Stimulated activated CD4-positive, alpha-beta T cell treated with anti-CD3 and anti-CD28 coated beads, Interleukin-2, amount 100 ng/mL, for 24 hours (primary cell): ENCODE results near the gene PABPC3.
A peak's percentile ranks its signal among the peaks of the same experiment; 100 is the strongest.

Source experiments
- DNase-seq, 2 donors: peaks; one replicate each; pipeline ENCODE4 v3.0.0-alpha.2; 2020

PABPC3 gene

DNA sequence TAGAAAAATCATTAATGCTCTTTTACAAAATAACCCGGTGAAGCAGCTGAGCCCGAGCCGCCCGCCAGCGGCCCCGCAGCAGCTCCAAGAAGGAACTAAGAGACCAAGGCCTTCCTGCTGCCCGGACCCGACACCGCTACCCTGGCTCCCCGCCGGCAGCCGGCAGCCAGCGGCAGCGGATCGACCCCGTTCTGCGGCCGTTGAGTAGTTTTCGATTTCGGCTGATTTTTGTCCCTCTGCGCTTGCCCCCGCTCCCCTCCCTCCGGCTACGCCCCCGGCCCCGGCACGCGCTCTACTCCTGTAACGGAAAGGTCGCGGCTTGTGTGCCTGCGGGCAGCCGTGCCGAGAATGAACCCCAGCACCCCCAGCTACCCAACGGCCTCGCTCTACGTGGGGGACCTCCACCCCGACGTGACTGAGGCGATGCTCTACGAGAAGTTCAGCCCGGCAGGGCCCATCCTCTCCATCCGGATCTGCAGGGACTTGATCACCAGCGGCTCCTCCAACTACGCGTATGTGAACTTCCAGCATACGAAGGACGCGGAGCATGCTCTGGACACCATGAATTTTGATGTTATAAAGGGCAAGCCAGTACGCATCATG is at the start of gene PABPC3:
Gene PABPC3, plus strand, starts transcription at position 286 of the 603 bp plus-strand sequence. Its CDS starts 63 bp downstream, at position 349.
- peak in 1 of 2 donors; percentile 14 for DNase-seq

- no peak for DNase-seq
Observed at GRCh38 chr13:25046274-25046984, 49.5 kb upstream of the PABPC3 start.

DNA sequence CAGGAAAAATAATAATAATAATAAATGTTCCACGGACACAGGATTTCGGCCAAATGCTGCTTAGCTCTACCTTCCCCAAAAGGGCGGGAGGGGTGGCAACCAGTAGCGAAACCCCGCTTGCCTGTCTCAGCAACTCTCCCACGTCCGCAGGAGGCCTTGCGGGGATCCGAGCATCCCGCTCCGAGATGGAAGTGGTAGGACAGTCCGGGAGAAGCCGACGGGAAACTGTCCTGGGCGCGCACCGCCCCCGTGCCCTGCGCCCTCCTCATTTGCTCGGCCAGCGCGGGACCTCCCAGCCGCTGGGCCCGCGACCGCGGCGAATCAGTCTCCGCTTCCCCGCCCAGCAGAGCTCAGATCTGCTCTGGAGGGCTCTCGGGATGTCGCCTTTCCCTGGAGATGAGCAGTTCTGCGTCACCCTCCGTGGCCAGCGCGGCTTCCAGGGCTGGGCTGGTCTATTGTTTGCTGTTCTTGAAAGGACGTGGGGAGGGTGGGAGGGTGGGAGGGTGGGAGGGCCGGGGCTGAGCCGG is 48.9 kb upstream of the PABPC3 start:
- peak in 1 of 2 donors; percentile 4 for DNase-seq

GRCh38 chr13:25051065-25051464 is 44.9 kb upstream of the PABPC3 start:
- no peak for DNase-seq

GRCh38 chr13:25059166-25059565 is 36.8 kb upstream of the PABPC3 start:
- no peak for DNase-seq

DNA sequence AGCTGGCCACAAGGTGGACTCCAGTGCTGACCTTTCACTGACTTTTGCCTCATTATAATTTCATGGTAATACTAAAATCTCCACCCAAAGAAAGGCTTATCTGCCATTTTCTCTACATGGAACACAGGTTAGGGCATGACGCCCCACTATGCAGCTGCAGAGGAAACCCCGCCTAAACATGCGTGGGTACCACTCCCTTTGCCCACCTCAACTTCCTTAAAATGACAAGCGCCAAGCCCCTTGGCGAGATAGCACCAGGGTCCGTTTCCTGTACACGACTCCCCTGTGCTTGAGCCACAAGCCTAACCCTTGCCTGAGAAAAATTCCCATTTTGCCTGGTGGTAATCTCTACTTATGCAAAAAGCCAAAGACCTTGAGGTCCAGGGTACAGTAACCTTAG is 36.0 kb upstream of the PABPC3 start:
- DNase-seq: no peak

GRCh38 chr13:25062479-25062878 is 33.5 kb upstream of the PABPC3 start:
- DNase-seq: no peak

DNA sequence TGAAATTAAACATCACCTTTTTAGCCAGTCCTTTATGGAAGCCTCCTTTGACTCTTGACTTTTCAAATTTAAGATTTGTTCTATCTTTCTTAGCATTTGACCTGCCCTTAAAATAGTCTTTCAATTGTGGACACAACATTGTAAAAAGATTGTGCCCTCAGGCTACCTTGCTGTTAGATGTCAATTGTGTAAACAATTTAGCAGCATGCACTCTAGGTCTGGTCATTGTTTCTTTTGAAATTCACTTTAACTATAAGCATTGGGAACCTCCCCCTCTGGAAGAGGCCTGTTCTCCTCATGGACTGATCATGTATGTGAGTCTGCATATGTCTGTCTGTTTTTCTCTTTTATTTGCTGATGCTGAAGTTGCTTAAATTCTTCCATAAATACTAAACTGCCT is 31.5 kb upstream of the PABPC3 start:
- DNase-seq: no peak

DNA sequence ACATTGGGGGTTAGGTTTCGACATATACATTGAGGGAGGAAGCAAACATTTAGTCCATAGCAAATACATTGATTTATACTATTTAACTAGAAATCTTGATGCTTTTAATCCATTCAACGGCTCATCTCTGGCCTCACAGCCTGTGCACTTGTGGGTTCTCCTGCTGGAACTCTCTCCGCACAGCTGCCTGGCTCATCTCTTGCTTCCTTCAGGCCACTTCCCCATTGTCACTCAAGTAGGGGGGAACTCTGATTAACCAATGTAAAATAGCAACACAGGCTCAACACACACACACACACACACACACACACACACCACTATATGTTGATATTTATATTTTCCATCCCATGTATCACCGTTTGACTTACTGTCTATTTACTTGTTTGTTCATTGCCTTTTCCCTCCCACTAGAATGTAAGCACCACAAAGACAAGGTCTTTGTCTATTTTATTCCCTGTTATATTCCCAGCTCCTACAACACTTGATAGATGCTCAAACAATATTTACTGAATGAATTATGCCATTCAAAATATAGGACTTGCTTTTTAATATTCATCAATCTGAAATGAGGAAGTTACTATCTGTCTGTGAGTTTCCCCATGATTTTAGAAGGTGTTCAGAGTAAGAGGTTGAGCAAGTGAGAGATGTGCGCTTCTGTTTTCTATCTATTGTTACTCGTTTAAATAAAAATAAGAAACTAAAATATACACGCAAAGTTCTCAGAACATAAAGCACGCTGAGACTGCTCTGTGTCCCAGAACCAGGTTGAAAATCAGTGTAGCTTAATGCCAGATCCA is 29.8 kb upstream of the PABPC3 start:
- DNase-seq: no peak

DNA sequence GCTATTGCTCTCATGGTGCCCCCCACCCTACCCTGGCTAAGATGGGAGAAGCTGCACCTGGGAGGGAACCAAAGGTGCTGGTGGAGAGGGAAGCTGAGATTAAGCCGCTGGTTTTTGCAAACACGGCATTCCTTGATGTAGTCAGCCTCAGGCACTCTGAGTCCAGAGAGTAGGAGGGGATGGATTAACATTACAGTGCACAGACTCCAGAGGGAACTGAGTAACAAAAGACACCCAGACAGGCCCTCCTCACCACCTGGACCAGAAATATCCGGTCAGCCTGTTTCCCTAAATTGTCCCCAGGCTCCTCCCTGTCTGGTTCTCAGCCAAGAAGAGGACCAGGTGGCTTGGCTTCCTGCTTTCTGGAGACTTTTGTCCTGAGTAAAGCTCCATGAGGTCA is 28.9 kb upstream of the PABPC3 start:
- no peak for DNase-seq

DNA sequence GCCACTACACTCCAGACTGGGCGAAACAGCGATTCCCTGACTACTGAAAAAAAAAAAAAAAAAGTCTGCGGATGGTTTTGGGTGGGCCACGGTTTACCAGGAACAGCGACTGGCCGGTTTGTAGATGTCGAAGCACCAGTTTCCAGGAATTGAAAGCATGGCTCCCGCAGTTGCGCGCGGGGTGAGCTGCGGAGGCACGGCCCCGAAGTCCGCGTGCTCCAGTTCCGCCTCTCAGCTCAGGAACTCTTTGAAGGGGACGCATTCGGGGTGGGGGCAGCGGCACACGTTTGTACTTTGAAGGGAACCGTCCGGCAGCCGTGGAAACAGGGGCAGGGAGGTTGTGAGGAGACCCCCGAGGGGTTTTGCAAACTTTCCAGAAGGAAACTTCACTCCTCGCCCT is 27.1 kb upstream of the PABPC3 start:
- no peak for DNase-seq

DNA sequence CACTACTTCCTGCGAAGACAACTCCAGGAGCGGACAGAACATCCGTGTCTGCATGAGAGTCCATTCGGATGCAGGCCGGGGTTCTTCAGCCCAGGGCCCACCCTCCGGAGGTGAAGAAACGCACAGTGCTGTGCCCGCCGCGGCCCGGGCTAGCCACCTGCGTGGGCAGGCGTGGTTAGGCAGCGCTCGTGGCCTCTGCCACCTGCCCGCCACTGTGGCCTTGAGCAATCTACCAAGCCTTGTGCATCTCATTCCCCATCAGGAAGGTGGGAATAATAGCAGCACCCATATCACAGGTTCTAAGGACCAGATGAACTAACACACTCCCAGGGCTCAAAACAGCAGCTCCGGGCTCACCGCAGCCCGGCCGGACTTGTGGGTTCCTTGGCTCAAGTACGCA is 26.7 kb upstream of the PABPC3 start:
- DNase-seq: no peak

DNA sequence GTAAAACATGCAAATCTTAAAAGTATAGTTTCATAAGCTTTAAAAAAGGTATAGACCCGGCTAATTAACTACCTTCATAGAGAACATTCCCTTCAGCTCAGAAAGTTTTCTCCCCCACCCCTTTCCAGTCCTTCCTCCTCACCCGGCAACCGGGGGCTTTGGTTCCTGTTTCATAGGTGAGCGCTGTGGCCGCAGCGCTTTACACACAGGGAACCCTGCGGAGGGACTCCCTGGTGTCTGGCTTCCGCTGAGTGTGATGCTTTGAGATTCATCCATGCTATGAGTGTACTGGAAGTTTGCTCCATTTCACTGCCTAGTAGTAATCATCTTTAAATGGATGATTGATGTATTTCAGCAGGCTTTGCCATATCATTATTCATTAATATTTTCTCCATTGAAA is 26.0 kb upstream of the PABPC3 start:
- no peak for DNase-seq

- no peak for DNase-seq
Observed at GRCh38 chr13:25080773-25081172, 15.2 kb upstream of the PABPC3 start.

- no peak for DNase-seq
Observed at GRCh38 chr13:25084096-25084495, 11.8 kb upstream of the PABPC3 start.

- peak in 1 of 2 donors; percentile 5 for DNase-seq
Observed at GRCh38 chr13:25085125-25085742, 10.7 kb upstream of the PABPC3 start.

DNA sequence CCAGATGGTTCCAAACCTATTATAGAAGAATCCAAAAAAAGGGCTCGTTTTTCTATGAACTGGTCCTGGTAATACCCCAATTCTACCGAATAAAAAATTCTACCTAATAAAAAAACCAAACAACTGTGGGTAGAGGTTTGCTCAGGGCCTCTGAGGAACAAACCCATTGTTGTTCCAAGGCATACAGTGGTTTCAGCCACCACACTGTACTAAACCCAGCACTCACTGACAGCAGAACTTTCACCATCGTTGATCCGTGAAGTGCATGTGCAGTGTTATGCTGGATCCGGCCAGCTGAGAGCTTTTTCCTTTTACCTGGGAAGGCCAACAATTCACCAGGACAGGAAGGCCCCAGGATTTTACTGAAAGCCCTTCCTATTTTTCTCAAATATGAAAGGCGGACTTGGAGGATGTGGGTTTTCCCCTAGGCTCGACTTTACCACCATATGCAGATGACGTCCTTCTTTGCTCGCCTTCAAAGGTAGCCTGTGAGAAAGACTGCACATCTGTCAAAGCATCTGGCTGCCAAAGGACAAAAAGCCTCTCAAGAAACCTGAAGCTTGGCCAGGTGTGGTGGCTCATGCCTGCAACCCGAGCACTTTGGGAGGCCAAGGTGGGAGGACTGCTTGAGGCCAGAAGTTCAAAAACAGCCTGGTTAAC is 7.2 kb upstream of the PABPC3 start:
- DNase-seq: no peak

GRCh38 chr13:25097426-25097825 is 1.5 kb downstream of the PABPC3 start:
- no peak for DNase-seq

DNA sequence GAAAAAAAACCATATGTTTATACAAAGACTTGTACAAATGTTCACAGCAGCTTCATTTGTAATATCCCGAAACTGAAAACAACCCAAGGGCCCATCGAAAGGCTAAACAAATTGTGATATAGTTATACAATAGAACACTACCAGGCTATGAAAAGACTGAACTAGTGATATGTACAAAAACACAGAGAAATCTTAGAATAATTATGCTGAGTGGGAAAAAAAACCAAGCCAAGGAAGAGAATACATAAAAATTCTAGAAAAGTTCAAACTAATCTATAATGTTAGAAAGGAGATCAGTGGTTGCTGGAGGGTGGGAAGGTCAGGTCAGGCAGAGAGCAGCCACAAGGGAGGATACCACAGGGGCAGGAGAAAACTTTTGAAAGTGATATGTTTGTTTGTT is 7.8 kb downstream of the PABPC3 start:
- DNase-seq: no peak

DNA sequence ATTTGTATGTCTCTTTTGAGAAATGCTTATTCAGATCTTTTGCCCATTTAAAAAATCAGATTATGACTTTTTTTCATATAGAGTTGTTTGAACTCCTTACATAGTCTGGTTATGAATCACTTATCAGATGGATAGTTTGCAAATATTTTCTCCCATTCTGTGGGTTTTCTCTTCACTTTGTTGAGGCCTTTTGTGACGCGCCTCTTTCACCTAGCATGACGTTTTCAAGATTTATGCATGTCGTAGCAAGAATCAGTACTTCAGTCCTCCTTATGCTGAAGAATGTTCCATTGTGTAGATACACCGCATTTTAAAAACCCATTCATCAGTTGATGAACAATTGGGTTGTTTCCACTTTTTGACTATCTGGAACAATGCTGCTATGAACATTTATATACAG is 13.4 kb downstream of the PABPC3 start:
- no peak for DNase-seq

DNA sequence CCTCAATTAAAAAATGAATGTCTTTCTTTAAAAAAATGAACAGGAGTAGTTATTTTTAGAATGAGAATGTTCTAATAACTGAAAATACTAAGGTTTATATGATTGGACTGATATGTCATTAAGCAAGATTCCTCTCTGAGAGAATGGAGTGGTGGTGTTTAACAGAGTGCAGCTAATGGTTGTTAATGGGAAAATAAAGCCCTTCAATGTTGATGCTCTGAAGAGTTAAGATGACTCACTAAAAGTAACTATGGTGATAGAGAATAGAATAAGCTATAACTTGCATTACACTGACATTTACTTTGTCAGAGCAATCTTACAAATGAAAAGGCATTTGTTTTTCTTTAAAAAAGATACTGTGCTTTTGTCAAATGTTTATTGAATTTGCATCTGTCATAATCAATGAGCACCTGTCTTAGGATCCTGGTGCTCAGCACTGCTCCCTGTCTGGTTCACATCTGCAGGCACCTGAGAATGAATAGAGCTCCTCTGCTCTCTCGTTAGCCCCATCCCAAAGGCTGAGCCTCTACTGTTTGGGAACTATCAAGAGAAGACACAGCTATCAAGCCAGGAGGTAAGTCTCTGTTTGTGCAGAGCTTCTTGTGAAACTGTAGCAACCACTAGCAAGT is 15.1 kb downstream of the PABPC3 start:
- no peak for DNase-seq

- DNase-seq: no peak
Observed at GRCh38 chr13:25111585-25111956, 15.6 kb downstream of the PABPC3 start.
